Endothelial cell of umbilical vein (primary cell): ENCODE results near the gene TMEM273. TPM values are rescaled to one million over a fixed set of nuclear protein-coding genes. Genes with fewer than 3 reads are reported as not detected.

ENCODE experiments used
- BruUV-seq: library from RNA; stranded (reverse); fragments of 400-500 nt; replicated peaks from 2 replicates; lab custom pipeline; 2021; lab: Mats Ljungman, UMichigan
- CTCF ChIA-PET: fragments of 300-600, 350-600 bp; sonication (Branson Sonifier 250); formaldehyde crosslinking; loops from one replicate; lab custom pipeline; 2021; ENCODE audit warnings: antibody characterized with exemption, inconsistent platforms; lab: Charles Lee
- POLR2A ChIA-PET: fragments of 300-600, 350-600 bp; sonication (Branson Sonifier 250); formaldehyde crosslinking; loops from one replicate; lab custom pipeline; 2021; ENCODE audit warnings: antibody characterized with exemption, inconsistent platforms; lab: Charles Lee
- DNase-seq: peaks from one replicate; pipeline ENCODE4 v3.0.0-alpha.2; 2011; ENCODE audit warnings: low read depth, low spot score
- FAIRE-seq: peaks from 2 replicates; lab custom pipeline; 2011; peaks lifted over from hg19 to GRCh38; lab: Jason Lieb, UNC
- H2AFZ ChIP-seq: 2 replicates; pipeline ENCODE4 v1.6.0; 2012; ENCODE audit warnings: low read depth, low read length, control low read depth, inconsistent platforms
- H3K27ac ChIP-seq: 2 replicates; pipeline ENCODE4 v1.5.1; 2011; ENCODE audit warnings: low read depth, mild to moderate bottlenecking, control low read depth, low read length, moderate library complexity; ENCODE audit not compliant: insufficient read depth
- H3K27me3 ChIP-seq, 2 experiments: 2 replicates each; pipeline versions ENCODE4 v1.6.0 to v1.6.1; 2011; ENCODE audit warnings: low read length in 2 of 2, mixed read lengths in 1 of 2; ENCODE audit not compliant: control insufficient read depth in 2 of 2, insufficient read depth in 2 of 2
- H3K36me3 ChIP-seq, 2 experiments: 2 replicates in 1 of 2; 3 replicates in 1 of 2; pipeline ENCODE4 v1.5.1; 2011; ENCODE audit warnings: low read length in 2 of 2, mild to moderate bottlenecking in 1 of 2, moderate library complexity in 1 of 2; ENCODE audit not compliant: control insufficient read depth in 2 of 2, insufficient read depth in 2 of 2; ENCODE audit errors: extremely low read depth in 1 of 2
- H3K4me1 ChIP-seq: 3 replicates; pipeline ENCODE4 v1.5.1; 2011; ENCODE audit warnings: mild to moderate bottlenecking, low read length; ENCODE audit not compliant: control insufficient read depth, insufficient read depth; ENCODE audit errors: extremely low read depth
- H3K4me2 ChIP-seq: 2 replicates; pipeline ENCODE4 v1.6.1; 2011; ENCODE audit warnings: low read length, control low read depth, mixed read lengths; ENCODE audit not compliant: insufficient read depth
- H3K4me3 ChIP-seq, 3 experiments: fragments of 200-600 bp in 1 of 3; sonication (generic), shearing (Covaris generic) in 1 of 3; replicated peaks in 1 of 3; 2 replicates each; pipeline ENCODE4 v1.5.1; 2011 to 2016; ENCODE audit warnings: control low read depth in 3 of 3, low read length in 3 of 3, mild to moderate bottlenecking in 2 of 3, inconsistent platforms in 1 of 3, low read depth in 1 of 3, moderate library complexity in 1 of 3; ENCODE audit not compliant: insufficient read depth in 1 of 3
- H3K79me2 ChIP-seq: 2 replicates; pipeline ENCODE4 v1.6.0; 2012; ENCODE audit warnings: low read length, inconsistent platforms; ENCODE audit not compliant: control insufficient read depth, insufficient read depth
- H3K9ac ChIP-seq: replicated peaks from 2 replicates; pipeline ENCODE3; 2011; ENCODE audit warnings: low read length, control low read depth; ENCODE audit not compliant: insufficient read depth; ENCODE audit errors: extremely low read depth
- H3K9me1 ChIP-seq: replicated peaks from 3 replicates; pipeline ENCODE4 v1.6.0; 2011; ENCODE audit warnings: mild to moderate bottlenecking, low read length; ENCODE audit not compliant: control insufficient read depth, insufficient read depth; ENCODE audit errors: extremely low read depth
- H3K9me3 ChIP-seq: replicated peaks from 2 replicates; pipeline ENCODE4 v1.5.1; 2012; ENCODE audit warnings: low read length, inconsistent platforms; ENCODE audit not compliant: control insufficient read depth, insufficient read depth
- H4K20me1 ChIP-seq: replicated peaks from 2 replicates; pipeline ENCODE3; 2011; ENCODE audit warnings: mild to moderate bottlenecking, low read length; ENCODE audit not compliant: control insufficient read depth, insufficient read depth; ENCODE audit errors: extremely low read depth
- EZH2 ChIP-seq: IDR thresholded peaks from 2 replicates; pipeline ENCODE4 v1.6.1; 2012; ENCODE audit warnings: borderline replicate concordance, low read depth, mild to moderate bottlenecking, moderate library complexity, low read length, inconsistent platforms; ENCODE audit not compliant: severe bottlenecking
- FOS ChIP-seq: IDR thresholded peaks from 2 replicates; pipeline ENCODE4 v1.6.1; 2011; ENCODE audit warnings: mild to moderate bottlenecking, low read length, moderate library complexity, borderline replicate concordance; ENCODE audit not compliant: insufficient read depth
- GATA2 ChIP-seq: IDR thresholded peaks from 2 replicates; pipeline ENCODE4 v1.7.0; 2011; ENCODE audit warnings: low read depth, mild to moderate bottlenecking, moderate library complexity, mixed read lengths, low read length; ENCODE audit not compliant: insufficient read length, insufficient read depth
- JUN ChIP-seq: IDR thresholded peaks from 2 replicates; pipeline ENCODE4 v1.6.1; 2011; ENCODE audit warnings: borderline replicate concordance, low read depth; ENCODE audit not compliant: insufficient read length, insufficient read depth
- MAX ChIP-seq: IDR thresholded peaks from 2 replicates; pipeline ENCODE4 v1.6.1; 2011; ENCODE audit not compliant: insufficient read depth, insufficient read length
- MYC ChIP-seq: IDR thresholded peaks from one replicate; pipeline ENCODE4 v1.6.1; 2011; ENCODE audit warnings: mild to moderate bottlenecking, low read depth, low read length
- POLR2A ChIP-seq: IDR thresholded peaks from 2 replicates; pipeline ENCODE4 v1.6.1; 2012; ENCODE audit warnings: low read depth, mild to moderate bottlenecking, control low read depth, low read length
- POLR2AphosphoS5 ChIP-seq: IDR thresholded peaks from 2 replicates; pipeline ENCODE4 v1.6.1; 2012; ENCODE audit warnings: low read depth, mild to moderate bottlenecking, control low read depth, low read length, moderate library complexity; ENCODE audit not compliant: insufficient read depth
- dilution Hi-C: fragments of 300-500 bp; cut with MboI; formaldehyde crosslinking; loops from one replicate; pipeline ENCODE4 v1.15.0; 2019; ENCODE audit warnings: low sequenced_read_pairs; ENCODE audit not compliant: extremely low pct_ligation_motif_present
- intact Hi-C: fragments of 100-400 bp; cut with micrococcal nuclease; formaldehyde crosslinking; loops from one replicate; pipeline ENCODE4 v1.10.0; 2022
- polyA plus RNA-seq, 4 experiments: library from polyadenylated mRNA; depleted of rRNA in 3 of 4; stranded (reverse) in 3 of 4; unstranded in 1 of 4; fragments of >200 nt; gene quantifications; 2 replicates each; pipeline versions ENCODE4 v1.2.1 to v1.2.3, GENCODE V29; 2011 to 2012; ENCODE audit warnings: missing spikeins in 1 of 4
- total RNA-seq: library from RNA; stranded (reverse); gene quantifications from 2 replicates; pipeline ENCODE4 v1.2.3, GENCODE V29; 2021
- TF ChIP-seq, protein P1 (sequence below), 2 donors: IDR thresholded peaks; 1 replicate in 1 of 2; 2 replicates in 1 of 2; pipeline ENCODE4 v1.5.1; 2011; ENCODE audit warnings: low read length in 2 of 2, mild to moderate bottlenecking in 2 of 2, moderate library complexity in 2 of 2, control low read depth in 1 of 2, inconsistent platforms in 1 of 2, low read depth in 1 of 2; ENCODE audit not compliant: insufficient read depth in 1 of 2; ENCODE audit errors: extremely low read depth in 1 of 2

The TMEM273 gene
- total and polyA plus RNA-seq, 2 donors (not counting 3 experiments of a cell fraction or from before 2014, with no cell fraction given): 1.9 to 3.7 TPM

DNA sequence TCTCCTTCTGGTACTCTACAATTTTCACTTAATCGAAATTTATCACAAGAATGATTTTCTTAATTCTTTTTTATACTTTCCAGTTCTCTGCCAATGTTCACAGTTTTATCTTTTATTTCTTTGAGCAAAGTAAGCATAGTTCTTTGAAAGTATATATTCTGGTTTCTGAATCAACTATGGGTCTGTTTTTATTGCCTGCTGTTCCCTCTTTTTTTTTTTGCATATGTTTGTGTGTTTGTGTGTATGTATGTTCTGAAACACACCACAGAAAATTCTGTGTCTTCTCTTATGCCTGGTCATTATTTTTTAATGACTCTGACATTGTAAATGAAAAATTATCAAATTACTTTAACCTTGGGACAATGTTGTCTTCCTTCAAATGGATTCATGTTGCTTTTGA lies 15.9 kb upstream of the TMEM273 start:
- no peak overlapping the region for H3K9ac ChIP-seq
- no peak overlapping the region for H2AFZ ChIP-seq
- no peak overlapping the region for H3K4me3 ChIP-seq
- H3K9me3 ChIP-seq: no peaks in the 10 kb centered on the region
- ChIA-PET CTCF (interaction anchor here (1.4 kb wide), 1 partner anchor 16 kb away, joined by 3 read pairs; no protein-coding TSS in a partner anchor), POLR2A (no interaction called here)
- intact Hi-C loops (no loop called here), dilution Hi-C loops (no loop called here)
- no TSS peak for BruUV-seq
- FAIRE-seq (no peak), DNase-seq (no peak)
- H3K36me3 ChIP-seq: no peaks in the 10 kb centered on the region
- H3K79me2 ChIP-seq: no peaks in the 10 kb centered on the region
- H4K20me1 ChIP-seq: no peaks in the 10 kb centered on the region
- H3K9me1 ChIP-seq: no peaks in the 10 kb centered on the region
- TF ChIP-seq POLR2A (no peak), FOS (no peak), POLR2AphosphoS5 (no peak), MYC (no peak), MAX (no peak), JUN (no peak), EZH2 (no peak), GATA2 (no peak)
- TF ChIP-seq, protein P1, sequence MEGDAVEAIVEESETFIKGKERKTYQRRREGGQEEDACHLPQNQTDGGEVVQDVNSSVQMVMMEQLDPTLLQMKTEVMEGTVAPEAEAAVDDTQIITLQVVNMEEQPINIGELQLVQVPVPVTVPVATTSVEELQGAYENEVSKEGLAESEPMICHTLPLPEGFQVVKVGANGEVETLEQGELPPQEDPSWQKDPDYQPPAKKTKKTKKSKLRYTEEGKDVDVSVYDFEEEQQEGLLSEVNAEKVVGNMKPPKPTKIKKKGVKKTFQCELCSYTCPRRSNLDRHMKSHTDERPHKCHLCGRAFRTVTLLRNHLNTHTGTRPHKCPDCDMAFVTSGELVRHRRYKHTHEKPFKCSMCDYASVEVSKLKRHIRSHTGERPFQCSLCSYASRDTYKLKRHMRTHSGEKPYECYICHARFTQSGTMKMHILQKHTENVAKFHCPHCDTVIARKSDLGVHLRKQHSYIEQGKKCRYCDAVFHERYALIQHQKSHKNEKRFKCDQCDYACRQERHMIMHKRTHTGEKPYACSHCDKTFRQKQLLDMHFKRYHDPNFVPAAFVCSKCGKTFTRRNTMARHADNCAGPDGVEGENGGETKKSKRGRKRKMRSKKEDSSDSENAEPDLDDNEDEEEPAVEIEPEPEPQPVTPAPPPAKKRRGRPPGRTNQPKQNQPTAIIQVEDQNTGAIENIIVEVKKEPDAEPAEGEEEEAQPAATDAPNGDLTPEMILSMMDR (IDR thresholded peaks at IDR 0.05; ENCODE audit: extremely low read depth in 1 of 2, insufficient read depth in 1 of 2, low read depth in 1 of 2, low read length in 2 of 2): no peak
- peaks cover 8% of the 10 kb centered on the region for H3K4me1 ChIP-seq
- H3K4me2 ChIP-seq: no peak overlapping the region
- no peak overlapping the region for H3K27ac ChIP-seq
- peaks cover 11 to 12% of the 10 kb centered on the region in 2 experiments for H3K27me3 ChIP-seq
